ENCODE data around the gene BSCL2.

DNA sequence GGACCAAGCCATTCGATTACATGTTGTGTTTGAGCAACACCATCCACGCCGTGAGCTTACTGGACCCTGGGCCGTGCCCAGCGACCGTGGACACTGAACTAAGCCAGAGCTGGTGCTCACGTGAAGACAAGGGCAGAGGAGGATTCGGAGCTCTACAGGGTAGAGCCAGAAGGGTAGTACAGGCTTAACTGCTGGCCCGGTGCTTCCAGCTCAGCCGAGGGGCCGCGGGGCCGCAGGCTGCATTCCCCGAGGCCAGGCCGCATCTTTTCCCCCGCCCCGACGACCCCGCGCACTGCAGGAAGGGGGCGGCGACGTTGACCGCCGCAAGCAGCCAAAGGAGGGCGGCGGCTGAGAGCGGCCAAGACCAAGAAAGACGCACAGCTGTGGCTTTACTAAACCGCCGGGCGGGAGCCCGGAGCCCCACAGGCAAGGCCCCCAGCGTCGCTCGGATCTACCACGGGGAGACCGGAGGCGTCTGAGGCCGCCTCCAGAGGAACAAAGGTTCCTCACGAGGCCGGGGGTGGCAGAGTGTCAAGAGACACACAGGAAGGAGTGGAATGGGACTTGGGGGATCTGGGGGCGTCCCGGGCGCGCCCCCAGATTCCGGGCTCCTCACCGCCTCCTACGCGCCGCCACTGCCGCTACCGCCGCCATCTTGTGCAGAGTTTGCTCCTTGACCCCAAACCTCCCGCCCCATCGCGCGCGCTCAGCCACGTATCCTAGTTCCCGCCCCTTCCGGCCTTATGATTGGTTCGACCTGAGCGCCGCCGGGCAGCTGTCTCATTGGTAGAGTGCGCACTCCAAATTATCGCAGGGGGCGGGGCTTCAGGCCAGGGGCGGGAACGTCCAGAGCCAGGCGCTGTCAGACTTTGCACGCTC is 61.0 kb downstream of the BSCL2 start, which contains the start of gene GANAB:
- TF ChIP-seq, protein P1, sequence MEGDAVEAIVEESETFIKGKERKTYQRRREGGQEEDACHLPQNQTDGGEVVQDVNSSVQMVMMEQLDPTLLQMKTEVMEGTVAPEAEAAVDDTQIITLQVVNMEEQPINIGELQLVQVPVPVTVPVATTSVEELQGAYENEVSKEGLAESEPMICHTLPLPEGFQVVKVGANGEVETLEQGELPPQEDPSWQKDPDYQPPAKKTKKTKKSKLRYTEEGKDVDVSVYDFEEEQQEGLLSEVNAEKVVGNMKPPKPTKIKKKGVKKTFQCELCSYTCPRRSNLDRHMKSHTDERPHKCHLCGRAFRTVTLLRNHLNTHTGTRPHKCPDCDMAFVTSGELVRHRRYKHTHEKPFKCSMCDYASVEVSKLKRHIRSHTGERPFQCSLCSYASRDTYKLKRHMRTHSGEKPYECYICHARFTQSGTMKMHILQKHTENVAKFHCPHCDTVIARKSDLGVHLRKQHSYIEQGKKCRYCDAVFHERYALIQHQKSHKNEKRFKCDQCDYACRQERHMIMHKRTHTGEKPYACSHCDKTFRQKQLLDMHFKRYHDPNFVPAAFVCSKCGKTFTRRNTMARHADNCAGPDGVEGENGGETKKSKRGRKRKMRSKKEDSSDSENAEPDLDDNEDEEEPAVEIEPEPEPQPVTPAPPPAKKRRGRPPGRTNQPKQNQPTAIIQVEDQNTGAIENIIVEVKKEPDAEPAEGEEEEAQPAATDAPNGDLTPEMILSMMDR (IDR thresholded peaks at IDR 0.05) = no peak
- peak; percentile 63 to 89 (median 87) for TF ChIP-seq POLR2A (IDR thresholded peaks at IDR 0.05)

Measured in body of pancreas (tissue), 4 donors.